Activated naive CD8-positive, alpha-beta T cell (primary cell): Measurements from ENCODE around the gene KIAA1217.
"Not testable (repeated sequence)": the region's sequence is repeated elsewhere in the genome, so short reads cannot be mapped to it uniquely, and the experiment has no call there.

Source experiments
- H3K27ac Mint-ChIP-seq: one replicate; pipeline ENCODE4 v1.8.0; 2021; ENCODE audit warnings: mixed read lengths
- H3K27me3 Mint-ChIP-seq: one replicate; pipeline ENCODE4 v1.8.0; 2021; ENCODE audit warnings: mixed read lengths
- H3K36me3 Mint-ChIP-seq: one replicate; pipeline ENCODE4 v1.8.0; 2021; ENCODE audit warnings: mixed read lengths
- H3K4me1 Mint-ChIP-seq: one replicate; pipeline ENCODE4 v1.8.0; 2021; ENCODE audit warnings: low read depth, mixed read lengths
- H3K4me3 Mint-ChIP-seq: one replicate; pipeline ENCODE4 v1.8.0; 2021; ENCODE audit warnings: mild to moderate bottlenecking, mixed read lengths
- H3K9me3 Mint-ChIP-seq: one replicate; pipeline ENCODE4 v1.8.0; 2021; ENCODE audit warnings: low read depth, mixed read lengths

Gene KIAA1217

DNA sequence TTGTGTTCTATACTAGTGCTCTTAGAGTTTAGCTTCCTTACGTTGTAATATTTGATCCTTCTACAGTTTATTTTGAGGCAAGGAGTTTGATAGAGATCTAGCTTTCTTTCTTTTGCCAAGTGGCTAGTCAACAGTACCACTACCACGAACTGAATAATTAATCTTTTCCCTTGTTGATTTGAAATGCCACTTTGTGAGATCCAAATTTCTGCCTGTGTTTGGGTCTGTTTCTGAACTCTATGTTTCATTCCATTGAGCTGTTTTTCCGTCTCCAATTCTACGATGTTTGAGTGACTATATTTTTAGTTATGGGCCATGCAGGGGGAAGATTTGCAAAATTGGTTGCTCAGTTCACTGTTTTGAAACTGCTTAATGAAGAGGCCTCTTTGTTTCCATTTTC lies 134.7 kb downstream of the KIAA1217 start:
- Mint-ChIP-seq H3K27ac (no peak overlapping the region), H3K4me3 (no peak overlapping the region), H3K27me3 (peaks cover 4% of the 10 kb centered on the region), H3K4me1 (no peaks in the 10 kb centered on the region), H3K36me3 (no peaks in the 10 kb centered on the region), H3K9me3 (no peaks in the 10 kb centered on the region)

- H3K27ac Mint-ChIP-seq, result no peak overlapping the region
- no peaks in the 10 kb centered on the region for H3K36me3 Mint-ChIP-seq
- no peaks in the 10 kb centered on the region for H3K4me1 Mint-ChIP-seq
- H3K27me3 Mint-ChIP-seq, result peaks cover 4% of the 10 kb centered on the region
- H3K9me3 Mint-ChIP-seq, result no peaks in the 10 kb centered on the region
- H3K4me3 Mint-ChIP-seq, result no peak overlapping the region
Measured at GRCh38 chr10:24344279-24344678, 135.3 kb downstream of the KIAA1217 start.

- no peak overlapping the region for H3K27ac Mint-ChIP-seq
- H3K9me3 Mint-ChIP-seq, result no peaks in the 10 kb centered on the region
- H3K36me3 Mint-ChIP-seq, result no peaks in the 10 kb centered on the region
- H3K27me3 Mint-ChIP-seq, result peaks cover 4% of the 10 kb centered on the region
- H3K4me3 Mint-ChIP-seq, result no peak overlapping the region
- no peaks in the 10 kb centered on the region for H3K4me1 Mint-ChIP-seq
Measured at GRCh38 chr10:24344695-24345463, 135.9 kb downstream of the KIAA1217 start.

- no peak overlapping the region for H3K4me3 Mint-ChIP-seq
- H3K4me1 Mint-ChIP-seq, result no peaks in the 10 kb centered on the region
- H3K9me3 Mint-ChIP-seq, result no peaks in the 10 kb centered on the region
- H3K36me3 Mint-ChIP-seq, result no peaks in the 10 kb centered on the region
- peaks cover 6% of the 10 kb centered on the region for H3K27me3 Mint-ChIP-seq
- H3K27ac Mint-ChIP-seq, result no peak overlapping the region
Measured at GRCh38 chr10:24346877-24347519, 138.1 kb downstream of the KIAA1217 start.

DNA sequence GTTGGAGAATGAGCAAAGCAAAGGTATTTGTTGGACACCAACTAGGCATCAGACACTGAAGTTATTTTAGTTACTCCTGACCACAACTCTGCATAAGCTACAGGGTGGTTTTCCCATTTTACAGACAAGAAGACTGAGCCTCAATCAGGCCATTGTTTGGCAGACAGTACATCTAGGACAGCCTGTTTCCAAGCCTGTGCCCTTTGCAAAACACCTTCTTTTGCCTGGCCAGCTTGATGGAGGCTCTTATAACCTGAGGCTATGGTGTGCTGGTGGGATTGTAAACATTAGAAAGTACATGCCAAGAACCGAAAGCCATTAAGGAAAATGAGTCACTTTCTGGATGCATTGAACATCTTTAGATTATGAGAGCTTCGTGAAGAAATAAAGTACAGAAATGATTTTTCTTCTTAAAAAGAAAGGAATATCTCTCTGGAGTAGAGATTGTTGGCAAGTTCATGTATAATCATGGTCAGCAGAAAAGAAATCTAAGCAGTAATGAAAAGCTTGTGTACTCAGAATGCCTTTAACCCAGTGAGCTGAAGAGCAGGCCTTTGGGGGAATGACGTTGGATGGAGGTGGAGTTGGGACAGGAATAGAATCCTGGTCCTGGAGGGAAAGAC lies 140.6 kb downstream of the KIAA1217 start:
- H3K4me1 Mint-ChIP-seq, result no peaks in the 10 kb centered on the region
- no peak overlapping the region for H3K27ac Mint-ChIP-seq
- no peaks in the 10 kb centered on the region for H3K36me3 Mint-ChIP-seq
- H3K4me3 Mint-ChIP-seq, result no peak overlapping the region
- no peaks in the 10 kb centered on the region for H3K9me3 Mint-ChIP-seq
- H3K27me3 Mint-ChIP-seq, result peaks cover 2% of the 10 kb centered on the region

DNA sequence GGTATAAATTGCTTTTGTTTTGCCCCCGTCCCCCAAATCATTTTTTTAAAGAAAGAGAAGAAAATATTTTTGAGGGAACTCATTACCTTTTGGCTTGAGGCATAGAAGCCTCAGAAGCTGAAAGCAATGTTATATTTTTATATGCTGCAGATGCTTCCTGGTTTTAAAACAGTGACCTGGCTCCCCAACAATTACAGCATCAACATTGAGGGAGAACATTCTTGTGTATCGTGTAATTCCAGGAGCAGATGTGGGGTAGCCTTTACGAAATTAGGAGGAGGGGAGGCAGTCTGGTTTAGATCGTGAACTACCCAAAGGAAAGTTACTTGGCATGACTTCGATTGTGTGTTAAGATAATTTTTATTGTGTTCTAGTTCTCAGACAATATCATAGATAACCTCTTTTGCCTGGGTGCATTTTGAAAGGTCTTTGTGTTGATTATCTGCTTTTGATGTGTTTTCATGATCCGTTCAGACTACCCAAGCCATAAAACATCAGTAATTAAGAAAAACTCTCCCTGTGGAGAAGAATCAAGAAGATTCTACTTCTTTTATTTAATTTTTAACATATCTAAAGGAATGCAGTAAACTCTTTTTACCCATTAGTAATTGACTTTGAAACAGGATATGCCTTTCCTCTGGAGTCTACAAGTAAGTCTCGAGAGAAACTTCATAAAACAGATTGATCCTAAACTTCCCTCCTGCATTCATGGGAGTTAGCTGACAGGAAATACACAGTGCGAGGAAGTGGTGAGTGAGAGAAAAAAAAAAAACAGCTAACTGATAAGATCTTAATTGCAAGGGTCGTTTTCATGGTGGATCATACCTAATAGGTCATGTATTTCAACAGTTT lies 141.4 kb downstream of the KIAA1217 start:
- Mint-ChIP-seq H3K4me3 (no peak overlapping the region), H3K36me3 (no peaks in the 10 kb centered on the region), H3K27ac (no peak overlapping the region), H3K9me3 (no peaks in the 10 kb centered on the region), H3K27me3 (peaks cover 2% of the 10 kb centered on the region), H3K4me1 (no peaks in the 10 kb centered on the region)

DNA sequence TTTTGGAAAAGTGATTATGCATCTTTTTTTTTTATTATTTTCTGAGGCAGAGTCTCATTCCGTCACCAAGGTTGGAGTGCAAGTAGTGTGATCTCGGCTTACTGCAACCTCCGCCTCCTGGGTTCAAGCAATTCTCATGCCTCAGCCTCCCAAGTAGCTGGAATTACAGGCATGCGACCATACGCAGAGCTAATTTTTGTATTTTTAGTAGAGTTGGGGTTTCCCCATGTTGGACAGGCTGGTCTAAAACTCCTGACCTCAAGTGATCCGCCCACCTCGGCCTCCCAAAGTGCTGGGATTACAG lies 141.9 kb downstream of the KIAA1217 start:
- not testable (repeated sequence) for H3K27ac Mint-ChIP-seq, H3K4me1 Mint-ChIP-seq, H3K4me3 Mint-ChIP-seq, H3K27me3 Mint-ChIP-seq, H3K9me3 Mint-ChIP-seq, H3K36me3 Mint-ChIP-seq

GRCh38 chr10:24351961-24352360 lies 143.0 kb downstream of the KIAA1217 start:
- no peak overlapping the region for H3K27ac Mint-ChIP-seq
- H3K4me1 Mint-ChIP-seq, result no peaks in the 10 kb centered on the region
- no peaks in the 10 kb centered on the region for H3K9me3 Mint-ChIP-seq
- H3K36me3 Mint-ChIP-seq, result no peaks in the 10 kb centered on the region
- H3K4me3 Mint-ChIP-seq, result no peak overlapping the region
- H3K27me3 Mint-ChIP-seq, result peaks cover 2% of the 10 kb centered on the region

- no peaks in the 10 kb centered on the region for H3K9me3 Mint-ChIP-seq
- H3K4me1 Mint-ChIP-seq, result no peaks in the 10 kb centered on the region
- H3K36me3 Mint-ChIP-seq, result no peaks in the 10 kb centered on the region
- H3K4me3 Mint-ChIP-seq, result no peak overlapping the region
- peaks cover 2% of the 10 kb centered on the region for H3K27me3 Mint-ChIP-seq
- H3K27ac Mint-ChIP-seq, result no peak overlapping the region
Measured at GRCh38 chr10:24352399-24352798, 143.5 kb downstream of the KIAA1217 start.

GRCh38 chr10:24353319-24353718 lies 144.4 kb downstream of the KIAA1217 start:
- Mint-ChIP-seq H3K4me1 (no peaks in the 10 kb centered on the region), H3K27me3 (peaks cover 2% of the 10 kb centered on the region), H3K9me3 (no peaks in the 10 kb centered on the region), H3K4me3 (no peak overlapping the region), H3K27ac (no peak overlapping the region), H3K36me3 (no peaks in the 10 kb centered on the region)

DNA sequence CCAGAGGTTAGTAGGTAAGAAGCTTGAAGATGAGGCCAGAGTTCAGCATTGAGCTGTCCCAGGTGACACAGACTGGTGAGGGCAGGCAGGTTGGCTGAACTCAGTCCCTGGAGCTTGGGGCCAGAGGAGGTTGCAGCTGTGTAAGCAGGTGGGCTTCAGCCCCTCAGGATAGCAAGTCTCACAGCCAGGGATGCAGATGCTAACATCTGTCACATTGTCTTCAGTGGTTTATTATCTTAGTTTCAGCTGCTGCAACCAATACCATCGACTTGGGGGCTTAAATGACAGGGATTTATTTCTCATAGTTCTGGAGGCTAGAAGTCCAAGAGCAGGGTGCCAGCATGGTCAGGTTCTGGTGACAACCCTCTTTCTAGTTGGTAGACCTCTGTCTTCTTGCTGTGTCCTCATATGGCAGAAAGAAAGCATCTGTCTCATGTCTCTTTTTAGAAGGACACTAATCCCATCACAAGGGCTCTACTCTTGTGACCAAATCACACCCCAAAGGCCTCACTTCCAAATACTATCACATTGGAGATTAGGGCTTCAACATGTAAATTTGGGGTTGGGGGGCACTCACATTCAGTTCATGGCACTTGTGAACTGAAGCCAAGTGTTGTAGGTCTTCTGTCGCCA lies 146.2 kb downstream of the KIAA1217 start:
- no peaks in the 10 kb centered on the region for H3K4me1 Mint-ChIP-seq
- H3K4me3 Mint-ChIP-seq, result no peak overlapping the region
- H3K9me3 Mint-ChIP-seq, result no peaks in the 10 kb centered on the region
- no peaks in the 10 kb centered on the region for H3K36me3 Mint-ChIP-seq
- peaks cover 2% of the 10 kb centered on the region for H3K27me3 Mint-ChIP-seq
- H3K27ac Mint-ChIP-seq, result no peak overlapping the region

DNA sequence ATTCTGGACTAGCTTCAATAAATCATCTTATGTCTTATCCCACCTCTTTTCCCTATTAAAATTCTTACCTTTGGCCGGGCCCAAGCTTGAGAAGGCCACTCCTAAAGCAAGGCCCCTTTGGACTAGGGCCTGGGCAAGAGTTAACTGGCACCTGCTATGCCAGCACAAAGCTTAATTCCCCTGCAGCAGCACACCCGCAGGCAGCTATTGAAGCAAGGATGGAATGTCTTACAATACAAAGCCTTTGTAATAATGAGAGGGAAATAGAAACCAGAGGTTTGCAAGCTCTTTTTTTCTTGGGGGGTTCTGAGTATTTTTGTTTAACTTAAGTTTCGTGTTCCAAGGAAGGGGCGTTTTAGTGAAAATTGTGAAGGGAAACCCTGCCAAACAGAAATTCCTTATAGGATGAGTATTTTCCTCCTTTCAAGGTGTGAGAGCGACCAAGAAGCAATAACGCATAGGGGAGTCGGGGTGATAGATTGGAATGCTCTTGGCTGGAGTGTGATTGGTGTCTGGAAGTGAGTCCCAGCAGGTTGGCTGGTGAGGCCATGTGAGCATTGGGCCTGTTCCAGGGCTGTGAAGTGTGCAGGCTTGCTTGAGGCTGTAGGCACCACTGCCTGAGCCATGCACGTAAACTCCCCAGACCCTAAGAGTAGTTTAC lies 148.5 kb downstream of the KIAA1217 start:
- Mint-ChIP-seq H3K9me3 (no peaks in the 10 kb centered on the region), H3K4me3 (no peak overlapping the region), H3K4me1 (no peaks in the 10 kb centered on the region), H3K36me3 (no peaks in the 10 kb centered on the region), H3K27me3 (peaks cover 1% of the 10 kb centered on the region), H3K27ac (no peak overlapping the region)

- H3K36me3 Mint-ChIP-seq, result no peaks in the 10 kb centered on the region
- H3K4me3 Mint-ChIP-seq, result no peak overlapping the region
- no peaks in the 10 kb centered on the region for H3K4me1 Mint-ChIP-seq
- H3K27me3 Mint-ChIP-seq, result peaks cover 1% of the 10 kb centered on the region
- H3K27ac Mint-ChIP-seq, result no peak overlapping the region
- no peaks in the 10 kb centered on the region for H3K9me3 Mint-ChIP-seq
Measured at GRCh38 chr10:24358022-24358421, 149.1 kb downstream of the KIAA1217 start.
